ENCODE results near the gene CLIC3.

- TF ChIP-seq, protein P1, sequence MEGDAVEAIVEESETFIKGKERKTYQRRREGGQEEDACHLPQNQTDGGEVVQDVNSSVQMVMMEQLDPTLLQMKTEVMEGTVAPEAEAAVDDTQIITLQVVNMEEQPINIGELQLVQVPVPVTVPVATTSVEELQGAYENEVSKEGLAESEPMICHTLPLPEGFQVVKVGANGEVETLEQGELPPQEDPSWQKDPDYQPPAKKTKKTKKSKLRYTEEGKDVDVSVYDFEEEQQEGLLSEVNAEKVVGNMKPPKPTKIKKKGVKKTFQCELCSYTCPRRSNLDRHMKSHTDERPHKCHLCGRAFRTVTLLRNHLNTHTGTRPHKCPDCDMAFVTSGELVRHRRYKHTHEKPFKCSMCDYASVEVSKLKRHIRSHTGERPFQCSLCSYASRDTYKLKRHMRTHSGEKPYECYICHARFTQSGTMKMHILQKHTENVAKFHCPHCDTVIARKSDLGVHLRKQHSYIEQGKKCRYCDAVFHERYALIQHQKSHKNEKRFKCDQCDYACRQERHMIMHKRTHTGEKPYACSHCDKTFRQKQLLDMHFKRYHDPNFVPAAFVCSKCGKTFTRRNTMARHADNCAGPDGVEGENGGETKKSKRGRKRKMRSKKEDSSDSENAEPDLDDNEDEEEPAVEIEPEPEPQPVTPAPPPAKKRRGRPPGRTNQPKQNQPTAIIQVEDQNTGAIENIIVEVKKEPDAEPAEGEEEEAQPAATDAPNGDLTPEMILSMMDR (IDR thresholded peaks at IDR 0.05) = no peak
- TF ChIP-seq POLR2A (IDR thresholded peaks at IDR 0.05) = no peak
These were observed 33.0 kb downstream of the CLIC3 start for GRCh38 chr9:136963341-136963740.
